ENCODE data around the gene CIT.

DNA sequence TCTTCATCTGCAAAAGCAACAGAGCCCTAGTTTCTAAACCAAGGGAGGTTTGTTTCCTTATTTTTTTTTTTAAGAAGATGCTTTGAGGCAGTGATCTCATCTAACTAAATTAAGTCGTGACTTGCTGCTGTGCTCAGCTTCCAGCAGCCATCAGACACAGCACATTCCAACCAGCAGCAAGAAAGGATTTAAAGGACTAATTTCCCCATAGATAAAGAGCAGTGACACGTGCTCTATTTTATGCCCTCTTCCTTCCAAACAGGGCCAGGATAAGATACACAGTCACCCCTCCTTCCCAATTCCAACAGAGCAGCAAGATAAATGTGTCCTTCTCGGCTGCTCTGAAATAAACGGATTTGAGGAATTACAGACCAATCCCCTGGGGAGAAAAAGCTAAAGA is 127.5 kb downstream of the CIT start:
- TF ChIP-seq, protein P1, sequence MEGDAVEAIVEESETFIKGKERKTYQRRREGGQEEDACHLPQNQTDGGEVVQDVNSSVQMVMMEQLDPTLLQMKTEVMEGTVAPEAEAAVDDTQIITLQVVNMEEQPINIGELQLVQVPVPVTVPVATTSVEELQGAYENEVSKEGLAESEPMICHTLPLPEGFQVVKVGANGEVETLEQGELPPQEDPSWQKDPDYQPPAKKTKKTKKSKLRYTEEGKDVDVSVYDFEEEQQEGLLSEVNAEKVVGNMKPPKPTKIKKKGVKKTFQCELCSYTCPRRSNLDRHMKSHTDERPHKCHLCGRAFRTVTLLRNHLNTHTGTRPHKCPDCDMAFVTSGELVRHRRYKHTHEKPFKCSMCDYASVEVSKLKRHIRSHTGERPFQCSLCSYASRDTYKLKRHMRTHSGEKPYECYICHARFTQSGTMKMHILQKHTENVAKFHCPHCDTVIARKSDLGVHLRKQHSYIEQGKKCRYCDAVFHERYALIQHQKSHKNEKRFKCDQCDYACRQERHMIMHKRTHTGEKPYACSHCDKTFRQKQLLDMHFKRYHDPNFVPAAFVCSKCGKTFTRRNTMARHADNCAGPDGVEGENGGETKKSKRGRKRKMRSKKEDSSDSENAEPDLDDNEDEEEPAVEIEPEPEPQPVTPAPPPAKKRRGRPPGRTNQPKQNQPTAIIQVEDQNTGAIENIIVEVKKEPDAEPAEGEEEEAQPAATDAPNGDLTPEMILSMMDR (IDR thresholded peaks at IDR 0.05) = no peak
- TF ChIP-seq POLR2AphosphoS5 (IDR thresholded peaks at IDR 0.05) (no peak), POLR2A (IDR thresholded peaks at IDR 0.05) (no peak), EP300 (IDR thresholded peaks at IDR 0.05) (no peak)

All from sigmoid colon (tissue), 4 donors.